Tibial artery (tissue), 4 donors: ENCODE data around the gene ANO1.

ENCODE experiments used
- DNase-seq, 2 donors: peaks; one replicate each; pipeline ENCODE4 v3.0.0-alpha.2; 2019
- H3K27ac ChIP-seq, 2 donors: fragments of 200-600 bp; sonication (generic) in 1 of 2; 1 replicate in 1 of 2; 2 replicates in 1 of 2; pipeline ENCODE4 v1.5.1; 2018 to 2019; ENCODE audit warnings: mild to moderate bottlenecking in 1 of 2
- H3K27me3 ChIP-seq, 2 donors: fragments of 200-600 bp; sonication (generic) in 1 of 2; one replicate each; pipeline versions ENCODE4 v1.5.1 to v1.6.0; 2016 to 2019
- H3K36me3 ChIP-seq, 3 donors: fragments of 200-600 bp; sonication (generic) in 2 of 3; one replicate each; pipeline ENCODE4 v1.5.1; 2016 to 2019; ENCODE audit warnings: mild to moderate bottlenecking in 2 of 3
- H3K4me1 ChIP-seq, 4 donors: fragments of 200-600 bp; sonication (generic) in 2 of 4; 1 replicate in 3 of 4; 2 replicates in 1 of 4; pipeline ENCODE4 v1.5.1; 2016 to 2019
- H3K4me3 ChIP-seq, 2 donors: fragments of 200-600 bp; sonication (generic) in 1 of 2; 1 replicate in 1 of 2; 2 replicates in 1 of 2; pipeline ENCODE4 v1.5.1; 2018 to 2019; ENCODE audit warnings: mild to moderate bottlenecking in 2 of 2
- H3K9me3 ChIP-seq, 3 donors: fragments of 200-600 bp; sonication (generic) in 1 of 3; one replicate each; pipeline ENCODE4 v1.5.1; 2016 to 2019
- CTCF ChIP-seq, 2 experiments: fragments of 200-600 bp in 1 of 2; fragments of 450-650 bp in 1 of 2; IDR thresholded peaks; one replicate each; pipeline ENCODE4 v1.5.1; 2017 to 2019; ENCODE audit warnings: antibody characterized with exemption in 2 of 2, mild to moderate bottlenecking in 1 of 2, moderate library complexity in 1 of 2
- intact Hi-C: fragments of 100-400 bp; cut with DNase I; formaldehyde crosslinking; loops from one replicate; pipeline ENCODE4 v1.15.0; 2023; ENCODE audit warnings: low total_unique reads

The ANO1 gene

GRCh38 chr11:70036971-70037882 lies 40.9 kb upstream of the ANO1 start:
- Histone ChIP-seq H3K9me3 (peaks cover 0 to 20% (median 0%) of the 10 kb centered on the region in 3 donors), H3K4me3 (no peak overlapping the region), H3K27me3 (no peaks in the 10 kb centered on the region), H3K4me1 (no peaks in the 10 kb centered on the region), H3K36me3 (peaks cover 6 to 10% (median 8%) of the 10 kb centered on the region in 3 donors), H3K27ac (no peak overlapping the region)
- intact Hi-C loops, result no loop called here
- no peak for TF ChIP-seq CTCF (IDR thresholded peaks at IDR 0.05)
- DNase-seq, result no peak

- Histone ChIP-seq H3K27ac (no peak overlapping the region), H3K4me3 (no peak overlapping the region), H3K4me1 (no peaks in the 10 kb centered on the region), H3K9me3 (peaks cover 0 to 30% (median 9%) of the 10 kb centered on the region in 3 donors), H3K36me3 (peaks cover 6 to 10% (median 8%) of the 10 kb centered on the region in 3 donors), H3K27me3 (no peaks in the 10 kb centered on the region)
- no peak for TF ChIP-seq CTCF (IDR thresholded peaks at IDR 0.05)
- intact Hi-C loops, result no loop called here
- no peak for DNase-seq
Measured at GRCh38 chr11:70038034-70038834, 39.9 kb upstream of the ANO1 start.

DNA sequence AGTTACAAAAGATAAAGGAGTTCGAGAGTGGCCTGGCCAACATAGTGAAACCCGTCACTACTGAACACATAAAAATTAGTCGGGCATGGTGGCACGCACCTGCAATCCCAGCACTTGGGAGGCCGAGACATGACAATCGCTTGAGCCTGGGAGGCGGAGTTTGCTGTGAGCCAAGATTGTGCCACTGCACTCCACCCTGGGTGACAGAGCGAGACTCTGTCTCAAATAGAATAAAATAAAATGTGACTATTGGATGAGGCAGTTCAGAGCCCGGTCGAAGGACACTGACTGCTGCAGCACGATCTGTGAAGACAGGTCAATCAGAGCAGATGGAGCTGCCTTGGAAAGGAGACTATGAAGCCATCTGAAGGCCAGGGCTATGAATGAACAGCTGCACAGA lies 37.7 kb upstream of the ANO1 start:
- Histone ChIP-seq H3K27ac (no peak overlapping the region), H3K36me3 (peaks cover 6 to 10% (median 8%) of the 10 kb centered on the region in 3 donors), H3K4me3 (no peak overlapping the region), H3K9me3 (peaks cover 0 to 39% (median 12%) of the 10 kb centered on the region in 3 donors), H3K4me1 (no peaks in the 10 kb centered on the region), H3K27me3 (no peaks in the 10 kb centered on the region)
- intact Hi-C loops, result no loop called here
- no peak for TF ChIP-seq CTCF (IDR thresholded peaks at IDR 0.05)
- DNase-seq, result no peak

- H3K36me3 ChIP-seq, result peaks cover 6 to 10% (median 8%) of the 10 kb centered on the region in 3 donors
- H3K9me3 ChIP-seq, result peaks cover 0 to 39% (median 12%) of the 10 kb centered on the region in 3 donors
- H3K27ac ChIP-seq, result no peak overlapping the region
- H3K27me3 ChIP-seq, result no peaks in the 10 kb centered on the region
- no peaks in the 10 kb centered on the region for H3K4me1 ChIP-seq
- H3K4me3 ChIP-seq, result no peak overlapping the region
- DNase-seq, result no peak
- intact Hi-C loops, result no loop called here
- no peak for TF ChIP-seq CTCF (IDR thresholded peaks at IDR 0.05)
Measured at GRCh38 chr11:70040869-70041501, 37.1 kb upstream of the ANO1 start.

DNA sequence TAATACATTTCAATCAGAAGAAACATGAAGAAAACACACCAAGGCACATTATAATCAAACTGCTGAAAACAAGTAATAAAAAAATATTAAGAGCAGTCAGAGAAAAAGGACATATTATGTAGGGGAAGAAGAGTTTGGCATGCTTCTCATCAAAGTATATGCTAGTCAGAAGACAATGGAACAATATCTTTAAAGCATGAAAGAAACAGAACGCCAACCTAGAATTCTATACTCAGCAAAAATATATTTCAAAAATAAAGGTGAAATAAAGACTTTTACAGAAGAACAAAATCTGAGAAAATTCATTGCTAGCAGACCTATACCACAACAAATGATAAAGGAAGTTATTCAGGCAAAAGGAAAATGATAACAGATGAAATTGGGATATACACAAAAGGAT lies 34.6 kb upstream of the ANO1 start:
- peaks cover 0 to 30% (median 12%) of the 10 kb centered on the region in 3 donors for H3K9me3 ChIP-seq
- no peak for TF ChIP-seq CTCF (IDR thresholded peaks at IDR 0.05)
- no peaks in the 10 kb centered on the region for H3K4me1 ChIP-seq
- DNase-seq, result no peak
- H3K4me3 ChIP-seq, result no peak overlapping the region
- intact Hi-C loops, result no loop called here
- H3K27me3 ChIP-seq, result no peaks in the 10 kb centered on the region
- no peak overlapping the region for H3K27ac ChIP-seq
- H3K36me3 ChIP-seq, result peaks cover 0 to 6% (median 0%) of the 10 kb centered on the region in 3 donors
